ENCODE data around the gene JKAMP.

GRCh38 chr14:59454139-59454538 is 30.2 kb upstream of the JKAMP start:
- TF ChIP-seq POLR2AphosphoS5 (IDR thresholded peaks at IDR 0.05; ENCODE audit: insufficient read depth, low read depth, low read length) = no peak
- TF ChIP-seq POLR2A (IDR thresholded peaks at IDR 0.05; ENCODE audit: low read depth, low read length) = no peak
- TF ChIP-seq GATA2 (IDR thresholded peaks at IDR 0.05; ENCODE audit: insufficient read depth, insufficient read length, low read depth, low read length) = no peak
- TF ChIP-seq CTCF (IDR thresholded peaks at IDR 0.05; ENCODE audit: extremely low read depth in 1 of 2, insufficient read depth in 1 of 2, low read depth in 1 of 2, low read length in 2 of 2) = no peak

Data from endothelial cell of umbilical vein (primary cell).